ENCODE data around the gene UNC13C.

DNA sequence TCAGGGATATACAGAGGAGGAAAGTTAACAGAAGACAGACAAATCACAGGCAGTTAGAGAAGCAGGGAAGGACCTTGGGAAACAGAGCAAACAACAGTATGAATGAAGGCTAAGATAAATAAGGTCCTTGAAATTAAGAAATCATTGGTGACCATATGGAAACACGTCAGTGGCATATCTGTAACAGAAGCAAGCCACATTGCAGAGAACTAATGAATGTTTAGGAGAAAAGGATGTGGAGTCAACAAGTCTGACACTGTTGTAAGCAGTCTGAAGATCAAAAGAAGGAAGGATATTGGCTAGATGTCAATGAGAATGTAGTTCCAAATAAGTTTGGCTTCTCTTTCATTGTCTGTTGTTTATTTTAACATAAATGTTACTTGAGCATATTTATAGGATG is 542.4 kb downstream of the UNC13C start:
- TF ChIP-seq CTCF (IDR thresholded peaks at IDR 0.05) (no peak), EP300 (IDR thresholded peaks at IDR 0.05) (no peak), POLR2A (IDR thresholded peaks at IDR 0.05) (no peak), POLR2AphosphoS5 (IDR thresholded peaks at IDR 0.05) (no peak)
